Keratinocyte (primary cell): ENCODE measurements around the gene CCND3. TPM values are rescaled to one million over a fixed set of nuclear protein-coding genes. Genes with fewer than 3 reads are reported as not detected.
A peak's percentile ranks its signal among the peaks of the same experiment; 100 is the strongest.

ENCODE experiments used
- DNase-seq: peaks from one replicate; pipeline ENCODE4 v3.0.0-alpha.2; 2011; ENCODE audit warnings: low read depth, missing footprints, low spot score
- FAIRE-seq: peaks from 2 replicates; lab custom pipeline; 2011; peaks lifted over from hg19 to GRCh38; lab: Jason Lieb, UNC
- H2AFZ ChIP-seq: 2 replicates; pipeline ENCODE4 v1.6.0; 2012; ENCODE audit warnings: low read length, control low read depth, inconsistent platforms; ENCODE audit not compliant: control insufficient read depth
- H3K27ac ChIP-seq: 2 replicates; pipeline ENCODE4 v1.5.1; 2011; ENCODE audit warnings: low read length; ENCODE audit not compliant: control insufficient read depth, insufficient read depth
- H3K27me3 ChIP-seq: 3 replicates; pipeline ENCODE4 v1.6.0; 2011; ENCODE audit warnings: low read length; ENCODE audit not compliant: control insufficient read depth, insufficient read depth; ENCODE audit errors: extremely low read depth
- H3K36me3 ChIP-seq, 2 experiments: 2 replicates in 1 of 2; 3 replicates in 1 of 2; pipeline ENCODE4 v1.5.1; 2011; ENCODE audit warnings: low read length in 2 of 2, mild to moderate bottlenecking in 1 of 2; ENCODE audit not compliant: control insufficient read depth in 2 of 2, insufficient read depth in 2 of 2; ENCODE audit errors: extremely low read depth in 1 of 2
- H3K4me1 ChIP-seq: 3 replicates; pipeline ENCODE4 v1.5.1; 2011; ENCODE audit warnings: low read length; ENCODE audit not compliant: control insufficient read depth, insufficient read depth; ENCODE audit errors: extremely low read depth
- H3K4me2 ChIP-seq: 3 replicates; pipeline ENCODE4 v1.6.0; 2011; ENCODE audit warnings: low read depth, low read length; ENCODE audit not compliant: control insufficient read depth, insufficient read depth; ENCODE audit errors: extremely low read depth
- H3K4me3 ChIP-seq, 3 experiments: fragments of 200-600 bp in 1 of 3; sonication (generic) in 1 of 3; 2 replicates in 2 of 3; 3 replicates in 1 of 3; pipeline ENCODE4 v1.5.1; 2011 to 2016; ENCODE audit warnings: low read length in 3 of 3, mild to moderate bottlenecking in 3 of 3, control low read depth in 2 of 3, inconsistent platforms in 1 of 3, low read depth in 1 of 3, mixed read lengths in 1 of 3, mixed run types in 1 of 3, moderate library complexity in 1 of 3; ENCODE audit not compliant: control insufficient read depth in 2 of 3, insufficient read depth in 2 of 3; ENCODE audit errors: extremely low read depth in 1 of 3
- H3K79me2 ChIP-seq: 2 replicates; pipeline ENCODE4 v1.6.0; 2012; ENCODE audit warnings: low read length; ENCODE audit not compliant: control insufficient read depth, insufficient read depth
- H3K9ac ChIP-seq: 3 replicates; pipeline ENCODE4 v1.6.0; 2011; ENCODE audit warnings: low read length; ENCODE audit not compliant: control insufficient read depth, insufficient read depth; ENCODE audit errors: extremely low read depth
- H3K9me1 ChIP-seq: 3 replicates; pipeline ENCODE4 v1.6.0; 2011; ENCODE audit warnings: low read length; ENCODE audit not compliant: control insufficient read depth, insufficient read depth; ENCODE audit errors: extremely low read depth
- H3K9me3 ChIP-seq: 2 replicates; pipeline ENCODE4 v1.5.1; 2012; ENCODE audit warnings: low read depth, low read length; ENCODE audit not compliant: control insufficient read depth
- H4K20me1 ChIP-seq: 3 replicates; pipeline ENCODE4 v1.6.0; 2011; ENCODE audit warnings: low read length; ENCODE audit not compliant: control insufficient read depth, insufficient read depth; ENCODE audit errors: extremely low read depth
- EZH2 ChIP-seq: IDR thresholded peaks from one replicate; pipeline ENCODE4 v1.6.1; 2012; ENCODE audit warnings: inconsistent platforms, mild to moderate bottlenecking, low read length, moderate library complexity
- dilution Hi-C: fragments of 300-500 bp; cut with MboI; formaldehyde crosslinking; loops from one replicate; pipeline ENCODE4 v1.7.0; 2020; ENCODE audit warnings: low sequenced_read_pairs; ENCODE audit not compliant: extremely low pct_ligation_motif_present
- polyA plus RNA-seq, 5 experiments: library from polyadenylated mRNA; depleted of rRNA in 3 of 5; stranded (reverse) in 3 of 5; stranded (forward) in 1 of 5; unstranded in 1 of 5; fragments of >200 nt; gene quantifications; 1 replicate in 1 of 5; 2 replicates in 3 of 5; 3 replicates in 1 of 5; pipeline versions ENCODE4 v1.2.1 to v1.2.3, GENCODE V29; 2011 to 2012; ENCODE audit warnings: missing spikeins in 2 of 5, low read depth in 1 of 5, low replicate concordance in 1 of 5
- TF ChIP-seq, protein P1 (sequence below), 3 experiments: IDR thresholded peaks in 1 of 3; conservative IDR thresholded peaks in 1 of 3; optimal IDR thresholded peaks in 1 of 3; 2 replicates in 2 of 3; 3 replicates in 1 of 3; pipeline versions ENCODE3 to v1.5.1; 2011; ENCODE audit warnings: low read length in 3 of 3, mild to moderate bottlenecking in 3 of 3, moderate library complexity in 2 of 3, control low read depth in 1 of 3, inconsistent platforms in 1 of 3; ENCODE audit not compliant: insufficient read depth in 2 of 3; ENCODE audit errors: extremely low read depth in 1 of 3

CCND3 gene
- polyA plus RNA-seq, 1 donor (not counting 4 experiments of a cell fraction or from before 2014, with no cell fraction given), result 37.3 TPM

DNA sequence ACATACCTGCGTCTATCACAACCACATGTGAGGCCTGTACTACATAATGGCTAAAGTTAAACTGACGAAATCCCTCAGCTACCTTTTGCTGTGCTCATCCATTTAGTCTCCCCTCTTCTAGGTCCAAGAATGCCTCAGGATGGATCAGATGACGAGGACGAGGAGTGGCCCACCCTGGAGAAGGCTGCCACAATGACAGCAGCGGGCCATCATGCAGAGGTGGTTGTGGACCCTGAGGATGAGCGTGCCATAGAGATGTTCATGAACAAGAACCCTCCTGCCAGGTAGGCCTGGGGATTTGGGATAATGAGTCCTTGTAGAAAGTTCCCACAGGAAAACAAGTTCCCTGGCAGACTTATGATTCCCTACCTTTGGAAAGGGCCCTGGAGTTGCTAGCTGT, 14.4 kb downstream of the CCND3 start:
- H3K4me1 ChIP-seq, result peaks cover 12% of the 10 kb centered on the region
- no peak overlapping the region for H3K4me3 ChIP-seq
- no peaks in the 10 kb centered on the region for H3K9me3 ChIP-seq
- DNase-seq (no peak), FAIRE-seq (no peak)
- H3K4me2 ChIP-seq, result no peak overlapping the region
- peaks cover 60% of the 10 kb centered on the region for H3K79me2 ChIP-seq
- peaks cover 39 to 68% of the 10 kb centered on the region in 2 experiments for H3K36me3 ChIP-seq
- peaks cover 3% of the 10 kb centered on the region for H4K20me1 ChIP-seq
- H2AFZ ChIP-seq, result no peak overlapping the region
- no peaks in the 10 kb centered on the region for H3K9me1 ChIP-seq
- TF ChIP-seq, protein P1, sequence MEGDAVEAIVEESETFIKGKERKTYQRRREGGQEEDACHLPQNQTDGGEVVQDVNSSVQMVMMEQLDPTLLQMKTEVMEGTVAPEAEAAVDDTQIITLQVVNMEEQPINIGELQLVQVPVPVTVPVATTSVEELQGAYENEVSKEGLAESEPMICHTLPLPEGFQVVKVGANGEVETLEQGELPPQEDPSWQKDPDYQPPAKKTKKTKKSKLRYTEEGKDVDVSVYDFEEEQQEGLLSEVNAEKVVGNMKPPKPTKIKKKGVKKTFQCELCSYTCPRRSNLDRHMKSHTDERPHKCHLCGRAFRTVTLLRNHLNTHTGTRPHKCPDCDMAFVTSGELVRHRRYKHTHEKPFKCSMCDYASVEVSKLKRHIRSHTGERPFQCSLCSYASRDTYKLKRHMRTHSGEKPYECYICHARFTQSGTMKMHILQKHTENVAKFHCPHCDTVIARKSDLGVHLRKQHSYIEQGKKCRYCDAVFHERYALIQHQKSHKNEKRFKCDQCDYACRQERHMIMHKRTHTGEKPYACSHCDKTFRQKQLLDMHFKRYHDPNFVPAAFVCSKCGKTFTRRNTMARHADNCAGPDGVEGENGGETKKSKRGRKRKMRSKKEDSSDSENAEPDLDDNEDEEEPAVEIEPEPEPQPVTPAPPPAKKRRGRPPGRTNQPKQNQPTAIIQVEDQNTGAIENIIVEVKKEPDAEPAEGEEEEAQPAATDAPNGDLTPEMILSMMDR (optimal IDR thresholded peaks at IDR 0.05 in 1 of 3, IDR thresholded peaks at IDR 0.05 in 1 of 3, conservative IDR thresholded peaks at IDR 0.05 in 1 of 3; ENCODE audit: extremely low read depth in 1 of 3, insufficient read depth in 2 of 3, low read length in 3 of 3), result no peak
- TF ChIP-seq EZH2, result no peak
- H3K9ac ChIP-seq, result no peak overlapping the region
- H3K27me3 ChIP-seq, result no peaks in the 10 kb centered on the region
- dilution Hi-C loops, result no loop called here
- no peak overlapping the region for H3K27ac ChIP-seq

DNA sequence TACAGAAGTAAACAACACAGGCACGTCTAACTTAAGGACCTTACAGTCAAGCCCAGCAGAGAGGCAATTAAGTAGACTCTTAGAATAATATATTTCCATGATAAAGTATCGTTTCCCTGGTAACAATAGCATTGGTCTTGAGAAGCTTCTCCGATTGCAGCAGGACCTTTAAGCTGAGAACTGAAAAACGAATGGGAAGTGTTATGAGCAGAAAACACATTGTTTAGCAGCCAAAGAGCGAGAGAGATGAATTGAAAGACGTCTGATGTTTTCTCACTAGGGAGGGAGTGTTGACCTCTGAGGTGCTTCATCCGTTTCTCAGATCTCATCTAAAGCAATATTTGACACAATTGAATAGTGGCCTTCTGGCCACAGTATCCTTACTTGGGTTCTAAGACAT, 19.5 kb downstream of the CCND3 start:
- Histone ChIP-seq H3K4me3 (peak overlapping the region; percentile 90 to 100 (median 95)), H3K27ac (peak overlapping the region; percentile 100), H2AFZ (no peak overlapping the region), H3K4me1 (peaks cover 32% of the 10 kb centered on the region), H3K36me3 (peaks cover 2 to 24% of the 10 kb centered on the region in 2 experiments), H3K4me2 (peak overlapping the region; percentile 82), H3K79me2 (peaks cover 70% of the 10 kb centered on the region), H3K9me1 (no peaks in the 10 kb centered on the region), H4K20me1 (peaks cover 3% of the 10 kb centered on the region), H3K9ac (peak overlapping the region; percentile 100), H3K9me3 (no peaks in the 10 kb centered on the region), H3K27me3 (no peaks in the 10 kb centered on the region)
- no peak for DNase-seq
- dilution Hi-C loops, result no loop called here
- no peak for FAIRE-seq
- no peak for TF ChIP-seq EZH2
- TF ChIP-seq, protein P1 (optimal IDR thresholded peaks at IDR 0.05 in 1 of 3, IDR thresholded peaks at IDR 0.05 in 1 of 3, conservative IDR thresholded peaks at IDR 0.05 in 1 of 3; ENCODE audit: extremely low read depth in 1 of 3, insufficient read depth in 2 of 3, low read length in 3 of 3), result no peak
